Measurements from ENCODE around the gene GOLGA6D.
"Not testable (repeated sequence)": the region's sequence is repeated elsewhere in the genome, so short reads cannot be mapped to it uniquely, and the experiment has no call there.

GOLGA6D gene

GRCh38 chr15:75238150-75238549 lies 44.5 kb upstream of the GOLGA6D start:
- no peak for TF ChIP-seq CTCF (IDR thresholded peaks at IDR 0.05; ENCODE audit: low read length, missing control alignments)
- no peak overlapping the region for H3K4me3 ChIP-seq (replicated peaks; ENCODE audit: low read depth, low read length)
- no peak for DNase-seq (ENCODE audit: low read depth)

GRCh38 chr15:75245741-75246140 lies 36.9 kb upstream of the GOLGA6D start:
- H3K4me3 ChIP-seq (replicated peaks; ENCODE audit: low read depth, low read length); DNase-seq (ENCODE audit: low read depth): not testable (repeated sequence)

- H3K4me3 ChIP-seq (replicated peaks; ENCODE audit: low read depth, low read length); DNase-seq (ENCODE audit: low read depth): not testable (repeated sequence)
These were observed 33.6 kb upstream of the GOLGA6D start for GRCh38 chr15:75248991-75249390.

GRCh38 chr15:75249726-75250125 lies 32.9 kb upstream of the GOLGA6D start:
- TF ChIP-seq CTCF (IDR thresholded peaks at IDR 0.05; ENCODE audit: low read length, missing control alignments), result no peak
- DNase-seq (ENCODE audit: low read depth), result no peak
- no peak overlapping the region for H3K4me3 ChIP-seq (replicated peaks; ENCODE audit: low read depth, low read length)

GRCh38 chr15:75251343-75251742 lies 31.3 kb upstream of the GOLGA6D start:
- not testable (repeated sequence) for DNase-seq (ENCODE audit: low read depth); H3K4me3 ChIP-seq (replicated peaks; ENCODE audit: low read depth, low read length)

GRCh38 chr15:75252285-75252684 lies 30.4 kb upstream of the GOLGA6D start:
- DNase-seq (ENCODE audit: low read depth); H3K4me3 ChIP-seq (replicated peaks; ENCODE audit: low read depth, low read length): not testable (repeated sequence)

GRCh38 chr15:75258034-75258433 lies 24.6 kb upstream of the GOLGA6D start, which contains the start of gene GOLGA6C:
GOLGA6C (plus strand) TSS chr15:75258334; CDS start chr15:75258599, 265 bp downstream.
- DNase-seq (ENCODE audit: low read depth); H3K4me3 ChIP-seq (replicated peaks; ENCODE audit: low read depth, low read length): not testable (repeated sequence)

GRCh38 chr15:75258620-75259343 lies 23.9 kb upstream of the GOLGA6D start:
- H3K4me3 ChIP-seq (replicated peaks; ENCODE audit: low read depth, low read length); DNase-seq (ENCODE audit: low read depth): not testable (repeated sequence)

- H3K4me3 ChIP-seq (replicated peaks; ENCODE audit: low read depth, low read length); DNase-seq (ENCODE audit: low read depth): not testable (repeated sequence)
These were observed 22.8 kb upstream of the GOLGA6D start for GRCh38 chr15:75259873-75260272.

GRCh38 chr15:75273751-75274359 lies 8.8 kb upstream of the GOLGA6D start:
- H3K4me3 ChIP-seq (replicated peaks; ENCODE audit: low read depth, low read length); DNase-seq (ENCODE audit: low read depth): not testable (repeated sequence)

GRCh38 chr15:75274509-75275107 lies 8.0 kb upstream of the GOLGA6D start:
- peak; percentile 35 for TF ChIP-seq CTCF (IDR thresholded peaks at IDR 0.05; ENCODE audit: low read length, missing control alignments)
- H3K4me3 ChIP-seq (replicated peaks; ENCODE audit: low read depth, low read length), result not testable (repeated sequence)
- DNase-seq (ENCODE audit: low read depth), result peak; percentile 46

- not testable (repeated sequence) for H3K4me3 ChIP-seq (replicated peaks; ENCODE audit: low read depth, low read length); DNase-seq (ENCODE audit: low read depth)
These were observed 7.0 kb upstream of the GOLGA6D start for GRCh38 chr15:75275617-75276016.

- not testable (repeated sequence) for H3K4me3 ChIP-seq (replicated peaks; ENCODE audit: low read depth, low read length); DNase-seq (ENCODE audit: low read depth)
These were observed 4.1 kb upstream of the GOLGA6D start for GRCh38 chr15:75278497-75278896.

GRCh38 chr15:75284152-75284551 lies 1.5 kb downstream of the GOLGA6D start:
- DNase-seq (ENCODE audit: low read depth); H3K4me3 ChIP-seq (replicated peaks; ENCODE audit: low read depth, low read length): not testable (repeated sequence)

GRCh38 chr15:75293660-75294059 lies 11.0 kb downstream of the GOLGA6D start:
- not testable (repeated sequence) for DNase-seq (ENCODE audit: low read depth); H3K4me3 ChIP-seq (replicated peaks; ENCODE audit: low read depth, low read length)

Data from fibroblast of pulmonary artery (primary cell).